SK-N-SH treated with all-trans-retinoic acid at 6 μM for 48 hours (cell line): ENCODE data around the gene CDNF.

ENCODE experiments used
- ATAC-seq: fragments of 200-7000 bp; cut with Tn5 transposase; 3 replicates; pipeline ENCODE4 v1.9.1; 2020; ENCODE audit warnings: mild to moderate bottlenecking, moderate library complexity
- ARNTL ChIP-seq: fragments of 450-650 bp; formaldehyde crosslinking; IDR thresholded peaks from 2 replicates; pipeline ENCODE4 v1.5.0; 2020; ENCODE audit warnings: low read depth, mild to moderate bottlenecking, moderate library complexity, borderline replicate concordance
- BACH2 ChIP-seq: fragments of 250-450 bp; sonication (Bioruptor Pico); IDR thresholded peaks from 2 replicates; pipeline ENCODE4 v1.9.0; 2021; ENCODE audit warnings: mild to moderate bottlenecking, borderline replicate concordance
- CSDC2 ChIP-seq: fragments of 250-450 bp; sonication (Bioruptor Pico); IDR thresholded peaks from 2 replicates; pipeline ENCODE4 v1.5.0; 2020; ENCODE audit warnings: mild to moderate bottlenecking, moderate library complexity
- ESRRG ChIP-seq: fragments of 250-450 bp; sonication (Bioruptor Pico); IDR thresholded peaks from 2 replicates; pipeline ENCODE4 v1.6.1; 2021; ENCODE audit warnings: mild to moderate bottlenecking
- GLIS3 ChIP-seq: fragments of 250-450 bp; sonication (Bioruptor Pico); IDR thresholded peaks from 2 replicates; pipeline ENCODE4 v1.5.0; 2020; ENCODE audit warnings: mild to moderate bottlenecking, moderate library complexity
- ISL1 ChIP-seq: fragments of 250-450 bp; sonication (Bioruptor Pico); IDR thresholded peaks from 2 replicates; pipeline ENCODE4 v2.1.2; 2022; ENCODE audit warnings: mild to moderate bottlenecking, moderate library complexity
- OSR1 ChIP-seq: fragments of 250-450 bp; sonication (Bioruptor Pico); IDR thresholded peaks from 2 replicates; pipeline ENCODE4 v1.8.0; 2022; ENCODE audit warnings: moderate library complexity, mild to moderate bottlenecking, inconsistent platforms
- PPARA ChIP-seq: fragments of 250-450 bp; sonication (Bioruptor Pico); IDR thresholded peaks from 2 replicates; pipeline ENCODE4 v1.5.0; 2020; ENCODE audit warnings: mild to moderate bottlenecking, borderline replicate concordance
- RARB ChIP-seq: fragments of 250-450 bp; sonication (Bioruptor Pico); IDR thresholded peaks from 2 replicates; pipeline ENCODE4 v1.8.0; 2021; ENCODE audit warnings: mild to moderate bottlenecking, moderate library complexity
- SNAI2 ChIP-seq: fragments of 250-450 bp; sonication (Bioruptor Pico); IDR thresholded peaks from 2 replicates; pipeline ENCODE4 v1.5.0; 2020; ENCODE audit warnings: mild to moderate bottlenecking, moderate library complexity
- TCF4 ChIP-seq: fragments of 250-450 bp; sonication (Bioruptor Pico); IDR thresholded peaks from 2 replicates; pipeline ENCODE4 v1.8.0; 2021; ENCODE audit warnings: mild to moderate bottlenecking, moderate library complexity, borderline replicate concordance
- TOX ChIP-seq: fragments of 250-450 bp; sonication (Bioruptor Pico); IDR thresholded peaks from 2 replicates; pipeline ENCODE4 v1.8.0; 2021; ENCODE audit warnings: mild to moderate bottlenecking, moderate library complexity, borderline replicate concordance
- ZC3H10 ChIP-seq: fragments of 250-450 bp; sonication (Bioruptor Pico); IDR thresholded peaks from 2 replicates; pipeline ENCODE4 v1.5.1; 2021; ENCODE audit warnings: mild to moderate bottlenecking, moderate library complexity
- ZFP3 ChIP-seq: fragments of 250-450 bp; sonication (Bioruptor Pico); IDR thresholded peaks from 2 replicates; pipeline ENCODE4 v1.5.0; 2020; ENCODE audit warnings: mild to moderate bottlenecking, moderate library complexity
- ZFP30 ChIP-seq: fragments of 450-650 bp; formaldehyde crosslinking; IDR thresholded peaks from 2 replicates; pipeline ENCODE4 v1.5.0; 2022; ENCODE audit warnings: mild to moderate bottlenecking, moderate library complexity
- ZNF565 ChIP-seq: fragments of 450-650 bp; formaldehyde crosslinking; conservative IDR thresholded peaks from 2 replicates; pipeline ENCODE4 v1.5.0; 2020; ENCODE audit warnings: low read depth, mild to moderate bottlenecking, moderate library complexity
- ZNF70 ChIP-seq: fragments of 450-650 bp; formaldehyde crosslinking; IDR thresholded peaks from 2 replicates; pipeline ENCODE4 v1.5.0; 2020; ENCODE audit warnings: mild to moderate bottlenecking, moderate library complexity
- ZNF8 ChIP-seq: fragments of 450-650 bp; formaldehyde crosslinking; IDR thresholded peaks from 2 replicates; pipeline ENCODE4 v1.5.0; 2020; ENCODE audit warnings: mild to moderate bottlenecking, moderate library complexity
- TF ChIP-seq, protein P1 (sequence below): fragments of 250-450 bp; sonication (Bioruptor Pico); IDR thresholded peaks from 2 replicates; pipeline ENCODE4 v1.5.1; 2020; ENCODE audit warnings: low read depth, mild to moderate bottlenecking, moderate library complexity
- TF ChIP-seq, protein P2 (sequence below): fragments of 250-450 bp; sonication (Bioruptor Pico); IDR thresholded peaks from 2 replicates; pipeline ENCODE4 v1.8.0; 2020; ENCODE audit warnings: mild to moderate bottlenecking, moderate library complexity, borderline replicate concordance
- TF ChIP-seq, protein P3 (sequence below): fragments of 250-450 bp; sonication (Bioruptor Pico); IDR thresholded peaks from 2 replicates; pipeline ENCODE4 v1.5.1; 2021; ENCODE audit warnings: mild to moderate bottlenecking, moderate library complexity
- TF ChIP-seq, protein P4 (sequence below): fragments of 250-450 bp; sonication (Bioruptor Pico); IDR thresholded peaks from 2 replicates; pipeline ENCODE4 v1.5.0; 2020; ENCODE audit warnings: mild to moderate bottlenecking, moderate library complexity

The CDNF gene

DNA sequence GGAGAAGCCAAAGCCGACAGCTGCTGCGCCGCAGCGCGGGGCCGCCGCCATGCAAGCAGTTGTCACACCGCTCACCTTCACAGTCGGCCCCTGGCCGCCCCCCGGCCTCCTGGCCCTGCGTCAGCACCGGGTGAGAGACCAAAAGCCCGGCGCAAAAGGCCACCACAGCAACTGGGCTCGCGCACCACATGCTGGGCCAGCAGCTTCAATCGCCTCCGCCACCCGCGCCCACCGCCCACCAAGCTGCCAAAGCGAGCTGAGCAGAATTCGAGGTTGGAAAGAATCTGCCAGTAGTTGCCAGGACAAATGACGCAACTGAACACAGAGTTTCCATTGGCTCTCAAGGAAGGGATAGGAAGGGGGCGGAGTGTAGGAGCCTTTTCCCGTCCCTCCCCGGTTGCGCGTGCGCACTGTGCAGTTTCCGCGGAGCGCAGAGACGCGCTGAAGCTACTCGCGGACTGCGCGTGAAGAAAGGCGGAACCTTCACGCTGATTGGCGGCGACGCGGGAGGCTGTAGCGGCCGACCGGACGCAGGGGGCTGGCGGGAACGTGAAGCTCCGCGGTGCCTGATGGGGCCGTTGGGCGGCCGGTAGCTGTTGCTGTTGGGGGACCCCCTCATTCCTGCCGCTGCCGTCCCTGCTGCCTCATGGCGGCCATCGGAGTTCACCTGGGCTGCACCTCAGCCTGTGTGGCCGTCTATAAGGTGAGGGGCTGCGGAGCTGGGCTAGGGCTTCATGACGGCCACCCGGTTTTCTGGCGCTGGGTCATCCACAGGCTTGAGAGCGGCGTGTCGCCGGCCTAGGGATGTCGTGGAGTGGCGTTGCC lies at the start of gene CDNF, which contains the start of the genes HSPA14 and MSANTD7:
Gene CDNF (minus strand): TSS at position 281 of the 825 bp plus-strand sequence. CDS start 91 bp downstream, at position 190.
Gene HSPA14 (plus strand): TSS at position 550 of the 825 bp plus-strand sequence. CDS start 97 bp downstream, at position 647.
Gene MSANTD7 (plus strand): TSS at position 550 of the 825 bp plus-strand sequence. CDS start 3,979 bp downstream, outside the sequence.
- TF ChIP-seq TCF4 (CRISPR knock-in tag) (peak; percentile 6; the same call in 1 of the 2 replicates), GLIS3 (CRISPR knock-in tag) (no peak), ESRRG (CRISPR knock-in tag) (no peak), ZNF8 (CRISPR knock-in tag) (no peak)
- TF ChIP-seq, all 23 proteins: peak for 1

DNA sequence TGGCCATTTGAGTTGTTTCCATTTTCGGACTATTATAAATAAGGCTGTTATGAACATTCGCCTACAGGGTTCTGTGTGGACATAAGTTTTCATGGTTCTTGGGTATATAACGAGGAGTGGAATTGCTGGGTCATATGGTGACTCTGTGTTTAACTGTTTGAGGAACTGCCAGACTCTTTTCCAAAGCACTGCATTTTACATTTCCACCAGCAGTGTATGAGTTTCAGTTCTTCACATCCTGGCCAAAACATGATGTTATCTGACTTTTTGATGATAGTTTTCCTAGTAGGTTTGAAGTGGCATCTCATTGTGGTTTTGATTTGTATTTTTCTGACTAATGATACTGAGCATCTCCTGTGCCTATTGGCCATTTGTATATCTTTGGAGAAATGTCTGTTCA lies 46.2 kb upstream of the CDNF start:
- TF ChIP-seq, protein P1, sequence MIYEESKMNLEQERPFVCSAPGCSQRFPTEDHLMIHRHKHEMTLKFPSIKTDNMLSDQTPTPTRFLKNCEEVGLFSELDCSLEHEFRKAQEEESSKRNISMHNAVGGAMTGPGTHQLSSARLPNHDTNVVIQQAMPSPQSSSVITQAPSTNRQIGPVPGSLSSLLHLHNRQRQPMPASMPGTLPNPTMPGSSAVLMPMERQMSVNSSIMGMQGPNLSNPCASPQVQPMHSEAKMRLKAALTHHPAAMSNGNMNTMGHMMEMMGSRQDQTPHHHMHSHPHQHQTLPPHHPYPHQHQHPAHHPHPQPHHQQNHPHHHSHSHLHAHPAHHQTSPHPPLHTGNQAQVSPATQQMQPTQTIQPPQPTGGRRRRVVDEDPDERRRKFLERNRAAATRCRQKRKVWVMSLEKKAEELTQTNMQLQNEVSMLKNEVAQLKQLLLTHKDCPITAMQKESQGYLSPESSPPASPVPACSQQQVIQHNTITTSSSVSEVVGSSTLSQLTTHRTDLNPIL (CRISPR knock-in tag): no peak
- TF ChIP-seq, protein P2, sequence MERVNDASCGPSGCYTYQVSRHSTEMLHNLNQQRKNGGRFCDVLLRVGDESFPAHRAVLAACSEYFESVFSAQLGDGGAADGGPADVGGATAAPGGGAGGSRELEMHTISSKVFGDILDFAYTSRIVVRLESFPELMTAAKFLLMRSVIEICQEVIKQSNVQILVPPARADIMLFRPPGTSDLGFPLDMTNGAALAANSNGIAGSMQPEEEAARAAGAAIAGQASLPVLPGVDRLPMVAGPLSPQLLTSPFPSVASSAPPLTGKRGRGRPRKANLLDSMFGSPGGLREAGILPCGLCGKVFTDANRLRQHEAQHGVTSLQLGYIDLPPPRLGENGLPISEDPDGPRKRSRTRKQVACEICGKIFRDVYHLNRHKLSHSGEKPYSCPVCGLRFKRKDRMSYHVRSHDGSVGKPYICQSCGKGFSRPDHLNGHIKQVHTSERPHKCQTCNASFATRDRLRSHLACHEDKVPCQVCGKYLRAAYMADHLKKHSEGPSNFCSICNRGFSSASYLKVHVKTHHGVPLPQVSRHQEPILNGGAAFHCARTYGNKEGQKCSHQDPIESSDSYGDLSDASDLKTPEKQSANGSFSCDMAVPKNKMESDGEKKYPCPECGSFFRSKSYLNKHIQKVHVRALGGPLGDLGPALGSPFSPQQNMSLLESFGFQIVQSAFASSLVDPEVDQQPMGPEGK (CRISPR knock-in tag): no peak
- TF ChIP-seq ZFP3: no peak
- TF ChIP-seq, protein P3, sequence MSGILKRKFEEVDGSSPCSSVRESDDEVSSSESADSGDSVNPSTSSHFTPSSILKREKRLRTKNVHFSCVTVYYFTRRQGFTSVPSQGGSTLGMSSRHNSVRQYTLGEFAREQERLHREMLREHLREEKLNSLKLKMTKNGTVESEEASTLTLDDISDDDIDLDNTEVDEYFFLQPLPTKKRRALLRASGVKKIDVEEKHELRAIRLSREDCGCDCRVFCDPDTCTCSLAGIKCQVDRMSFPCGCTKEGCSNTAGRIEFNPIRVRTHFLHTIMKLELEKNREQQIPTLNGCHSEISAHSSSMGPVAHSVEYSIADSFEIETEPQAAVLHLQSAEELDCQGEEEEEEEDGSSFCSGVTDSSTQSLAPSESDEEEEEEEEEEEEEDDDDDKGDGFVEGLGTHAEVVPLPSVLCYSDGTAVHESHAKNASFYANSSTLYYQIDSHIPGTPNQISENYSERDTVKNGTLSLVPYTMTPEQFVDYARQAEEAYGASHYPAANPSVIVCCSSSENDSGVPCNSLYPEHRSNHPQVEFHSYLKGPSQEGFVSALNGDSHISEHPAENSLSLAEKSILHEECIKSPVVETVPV (CRISPR knock-in tag): no peak
- TF ChIP-seq ESRRG (CRISPR knock-in tag): no peak
- no peak for TF ChIP-seq ISL1 (CRISPR knock-in tag)
- TF ChIP-seq ZC3H10 (CRISPR knock-in tag): no peak
- no peak for TF ChIP-seq CSDC2 (CRISPR knock-in tag)
- no peak for TF ChIP-seq ZNF70 (CRISPR knock-in tag)
- no peak for ATAC-seq

More for the DNA sequence above, at the start of gene CDNF, which contains the start of the genes HSPA14 and MSANTD7:
- ATAC-seq: peak; percentile 97

DNA sequence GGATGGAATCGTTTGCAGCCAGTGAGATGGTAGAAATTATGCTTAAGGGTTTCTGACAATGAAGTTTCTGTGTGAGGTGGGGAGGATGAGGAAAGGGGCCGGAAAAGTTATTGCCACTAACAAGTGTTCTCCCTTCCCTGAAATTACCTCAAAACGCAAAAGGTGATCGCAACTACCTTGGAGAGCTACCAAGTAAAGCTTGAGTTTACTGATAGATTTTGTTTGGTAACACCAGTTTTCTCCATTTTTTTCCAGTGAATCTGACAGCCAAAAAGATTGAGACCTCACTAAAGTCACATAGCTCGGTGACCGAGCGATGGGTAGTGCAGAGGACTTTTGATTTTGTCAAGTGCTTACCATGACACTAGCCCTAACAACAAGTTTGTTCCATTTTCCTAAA lies 42.4 kb upstream of the CDNF start:
- TF ChIP-seq, protein P1 (CRISPR knock-in tag): no peak
- no peak for TF ChIP-seq PPARA (CRISPR knock-in tag)
- no peak for TF ChIP-seq GLIS3 (CRISPR knock-in tag)
- no peak for TF ChIP-seq RARB (CRISPR knock-in tag)
- TF ChIP-seq, protein P2 (CRISPR knock-in tag): no peak
- no peak for TF ChIP-seq TOX (CRISPR knock-in tag)
- TF ChIP-seq TCF4 (CRISPR knock-in tag): no peak
- no peak for TF ChIP-seq ZNF8 (CRISPR knock-in tag)
- TF ChIP-seq SNAI2: no peak
- TF ChIP-seq, protein P4, sequence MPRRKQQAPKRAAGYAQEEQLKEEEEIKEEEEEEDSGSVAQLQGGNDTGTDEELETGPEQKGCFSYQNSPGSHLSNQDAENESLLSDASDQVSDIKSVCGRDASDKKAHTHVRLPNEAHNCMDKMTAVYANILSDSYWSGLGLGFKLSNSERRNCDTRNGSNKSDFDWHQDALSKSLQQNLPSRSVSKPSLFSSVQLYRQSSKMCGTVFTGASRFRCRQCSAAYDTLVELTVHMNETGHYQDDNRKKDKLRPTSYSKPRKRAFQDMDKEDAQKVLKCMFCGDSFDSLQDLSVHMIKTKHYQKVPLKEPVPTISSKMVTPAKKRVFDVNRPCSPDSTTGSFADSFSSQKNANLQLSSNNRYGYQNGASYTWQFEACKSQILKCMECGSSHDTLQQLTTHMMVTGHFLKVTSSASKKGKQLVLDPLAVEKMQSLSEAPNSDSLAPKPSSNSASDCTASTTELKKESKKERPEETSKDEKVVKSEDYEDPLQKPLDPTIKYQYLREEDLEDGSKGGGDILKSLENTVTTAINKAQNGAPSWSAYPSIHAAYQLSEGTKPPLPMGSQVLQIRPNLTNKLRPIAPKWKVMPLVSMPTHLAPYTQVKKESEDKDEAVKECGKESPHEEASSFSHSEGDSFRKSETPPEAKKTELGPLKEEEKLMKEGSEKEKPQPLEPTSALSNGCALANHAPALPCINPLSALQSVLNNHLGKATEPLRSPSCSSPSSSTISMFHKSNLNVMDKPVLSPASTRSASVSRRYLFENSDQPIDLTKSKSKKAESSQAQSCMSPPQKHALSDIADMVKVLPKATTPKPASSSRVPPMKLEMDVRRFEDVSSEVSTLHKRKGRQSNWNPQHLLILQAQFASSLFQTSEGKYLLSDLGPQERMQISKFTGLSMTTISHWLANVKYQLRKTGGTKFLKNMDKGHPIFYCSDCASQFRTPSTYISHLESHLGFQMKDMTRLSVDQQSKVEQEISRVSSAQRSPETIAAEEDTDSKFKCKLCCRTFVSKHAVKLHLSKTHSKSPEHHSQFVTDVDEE (CRISPR knock-in tag): no peak
- no peak for TF ChIP-seq BACH2 (CRISPR knock-in tag)
- TF ChIP-seq ZFP30 (CRISPR knock-in tag): no peak
- TF ChIP-seq CSDC2 (CRISPR knock-in tag): no peak
- no peak for TF ChIP-seq ZNF565 (CRISPR knock-in tag)
- TF ChIP-seq OSR1: no peak
- TF ChIP-seq ZC3H10 (CRISPR knock-in tag): no peak
- no peak for TF ChIP-seq ZNF70 (CRISPR knock-in tag)
- no peak for TF ChIP-seq ARNTL (CRISPR knock-in tag)
- TF ChIP-seq ZFP3: no peak
- ATAC-seq: no peak
